ENCODE results near the gene IQSEC2. TPM values are rescaled to one million over a fixed set of nuclear protein-coding genes. Genes with fewer than 3 reads are reported as not detected.

IQSEC2 gene
- total and polyA plus RNA-seq, 2 donors (not counting 1 experiment from before 2014, with no cell fraction given), result 0.58 to 0.94 TPM

DNA sequence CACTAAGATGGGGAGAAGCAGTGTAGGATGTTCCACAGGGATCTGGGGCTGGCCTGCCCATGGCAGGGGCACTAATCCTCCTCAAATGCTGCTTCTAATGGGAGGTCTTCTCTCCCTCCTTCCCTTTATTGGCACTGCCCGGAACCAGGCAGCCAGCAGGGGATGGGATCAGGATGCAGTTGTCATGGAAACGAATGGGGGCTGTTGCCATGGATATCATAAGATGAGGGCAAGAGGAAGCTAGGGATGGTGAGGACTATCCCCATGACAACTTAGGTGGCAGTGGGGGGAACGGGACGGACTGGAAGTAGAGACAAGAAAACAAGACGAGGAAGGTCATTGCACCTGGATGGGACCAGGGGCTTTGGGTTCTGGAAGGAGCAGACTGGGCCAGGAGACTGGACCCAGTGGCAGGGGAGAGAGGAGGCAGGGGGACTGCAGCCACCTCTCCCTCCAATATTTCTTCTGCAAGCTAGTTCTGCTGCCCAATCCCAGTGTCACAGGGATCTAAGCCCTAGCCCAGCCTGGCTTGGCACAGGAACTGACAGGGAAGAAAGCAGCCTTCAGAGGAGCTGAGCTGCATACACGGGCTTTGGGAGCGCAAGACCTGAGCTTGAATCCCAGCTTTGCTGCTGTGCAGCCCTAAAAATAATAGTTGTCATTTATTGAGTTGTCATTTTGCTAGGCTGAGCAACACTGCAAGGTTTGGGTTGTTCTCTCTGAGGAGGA, 19.0 kb downstream of the IQSEC2 start:
- no peak overlapping the region for H2AFZ ChIP-seq (ENCODE audit: insufficient read depth, low read depth, low read length, poor library complexity, severe bottlenecking)
- Mint-ChIP-seq H3K4me3 (no peak overlapping the region), H3K27ac (no peak overlapping the region), H3K9me3 (ENCODE audit: insufficient read depth) (no peaks in the 10 kb centered on the region), H3K27me3 (peaks cover 17% of the 10 kb centered on the region), H3K4me1 (peaks cover 6% of the 10 kb centered on the region)
- no peaks in the 10 kb centered on the region for H3K79me2 ChIP-seq (ENCODE audit: control insufficient read depth, insufficient read depth, low read length)
- H3K4me2 ChIP-seq (replicated peaks; ENCODE audit: low read depth, low read length, poor library complexity, severe bottlenecking), result no peak overlapping the region
- H3K27me3 ChIP-seq (replicated peaks in 1 of 4; ENCODE audit: control extremely low read depth in 1 of 4, control insufficient read depth in 3 of 4, insufficient read depth in 4 of 4, low read length in 3 of 4), result no peaks in the 10 kb centered on the region
- H3K9me3 ChIP-seq (ENCODE audit: control extremely low read depth in 1 of 3, control insufficient read depth in 2 of 3, insufficient read depth in 1 of 3, low read length in 2 of 3), result no peaks in the 10 kb centered on the region
- DNase-seq (no peak), ATAC-seq (ENCODE audit: low read depth) (no peak)
- intact Hi-C loops (cut with micrococcal nuclease), result no loop called here
- no peak overlapping the region for H3K27ac ChIP-seq (ENCODE audit: low read length in 2 of 2)
- POLR2A ChIA-PET, result no interaction called here
- CTCF ChIA-PET, result no interaction called here
- WGBS (ENCODE audit: insufficient coverage), result 100% methylated on average over 2 of the region's 7 CpGs
- TF ChIP-seq, protein P1, sequence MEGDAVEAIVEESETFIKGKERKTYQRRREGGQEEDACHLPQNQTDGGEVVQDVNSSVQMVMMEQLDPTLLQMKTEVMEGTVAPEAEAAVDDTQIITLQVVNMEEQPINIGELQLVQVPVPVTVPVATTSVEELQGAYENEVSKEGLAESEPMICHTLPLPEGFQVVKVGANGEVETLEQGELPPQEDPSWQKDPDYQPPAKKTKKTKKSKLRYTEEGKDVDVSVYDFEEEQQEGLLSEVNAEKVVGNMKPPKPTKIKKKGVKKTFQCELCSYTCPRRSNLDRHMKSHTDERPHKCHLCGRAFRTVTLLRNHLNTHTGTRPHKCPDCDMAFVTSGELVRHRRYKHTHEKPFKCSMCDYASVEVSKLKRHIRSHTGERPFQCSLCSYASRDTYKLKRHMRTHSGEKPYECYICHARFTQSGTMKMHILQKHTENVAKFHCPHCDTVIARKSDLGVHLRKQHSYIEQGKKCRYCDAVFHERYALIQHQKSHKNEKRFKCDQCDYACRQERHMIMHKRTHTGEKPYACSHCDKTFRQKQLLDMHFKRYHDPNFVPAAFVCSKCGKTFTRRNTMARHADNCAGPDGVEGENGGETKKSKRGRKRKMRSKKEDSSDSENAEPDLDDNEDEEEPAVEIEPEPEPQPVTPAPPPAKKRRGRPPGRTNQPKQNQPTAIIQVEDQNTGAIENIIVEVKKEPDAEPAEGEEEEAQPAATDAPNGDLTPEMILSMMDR (IDR thresholded peaks at IDR 0.05), result no peak
- no peak for TF ChIP-seq EZH2 (IDR thresholded peaks at IDR 0.05; ENCODE audit: borderline replicate concordance, insufficient read depth, low read depth, low read length, poor library complexity, severe bottlenecking)
- H3K4me3 ChIP-seq (ENCODE audit: control extremely low read depth in 1 of 5, extremely low read depth in 1 of 5, insufficient read depth in 1 of 5, low read depth in 2 of 5, low read length in 4 of 5), result no peak overlapping the region
- no peaks in the 10 kb centered on the region for H3K4me1 ChIP-seq (ENCODE audit: control insufficient read depth in 2 of 2, insufficient read depth in 2 of 2, low read length in 2 of 2)
- no peaks in the 10 kb centered on the region for H4K20me1 ChIP-seq (ENCODE audit: control insufficient read depth, insufficient read depth, low read length, poor library complexity, severe bottlenecking)
- no peak overlapping the region for H3K9ac ChIP-seq (ENCODE audit: low read length)
- H3K36me3 ChIP-seq (replicated peaks in 1 of 2; ENCODE audit: control extremely low read depth in 1 of 2, control insufficient read depth in 1 of 2, extremely low read depth in 1 of 2, insufficient read depth in 2 of 2, low read length in 1 of 2), result no peaks in the 10 kb centered on the region

- CTCF ChIA-PET, result no interaction called here
- Histone ChIP-seq H3K4me3 (ENCODE audit: control extremely low read depth in 1 of 5, extremely low read depth in 1 of 5, insufficient read depth in 1 of 5, low read depth in 2 of 5, low read length in 4 of 5) (no peak overlapping the region), H3K4me1 (ENCODE audit: control insufficient read depth in 2 of 2, insufficient read depth in 2 of 2, low read length in 2 of 2) (no peaks in the 10 kb centered on the region), H3K79me2 (ENCODE audit: control insufficient read depth, insufficient read depth, low read length) (no peaks in the 10 kb centered on the region), H3K27ac (ENCODE audit: low read length in 2 of 2) (no peak overlapping the region), H3K4me2 (replicated peaks; ENCODE audit: low read depth, low read length, poor library complexity, severe bottlenecking) (no peak overlapping the region), H3K9me3 (ENCODE audit: control extremely low read depth in 1 of 3, control insufficient read depth in 2 of 3, insufficient read depth in 1 of 3, low read length in 2 of 3) (no peaks in the 10 kb centered on the region), H3K9ac (ENCODE audit: low read length) (no peak overlapping the region), H3K36me3 (replicated peaks in 1 of 2; ENCODE audit: control extremely low read depth in 1 of 2, control insufficient read depth in 1 of 2, extremely low read depth in 1 of 2, insufficient read depth in 2 of 2, low read length in 1 of 2) (no peaks in the 10 kb centered on the region), H2AFZ (ENCODE audit: insufficient read depth, low read depth, low read length, poor library complexity, severe bottlenecking) (no peak overlapping the region), H3K27me3 (replicated peaks in 1 of 4; ENCODE audit: control extremely low read depth in 1 of 4, control insufficient read depth in 3 of 4, insufficient read depth in 4 of 4, low read length in 3 of 4) (no peaks in the 10 kb centered on the region), H4K20me1 (ENCODE audit: control insufficient read depth, insufficient read depth, low read length, poor library complexity, severe bottlenecking) (no peaks in the 10 kb centered on the region)
- Mint-ChIP-seq H3K27me3 (peaks cover 18% of the 10 kb centered on the region), H3K9me3 (ENCODE audit: insufficient read depth) (no peaks in the 10 kb centered on the region), H3K4me1 (peaks cover 6% of the 10 kb centered on the region), H3K27ac (no peak overlapping the region), H3K4me3 (no peak overlapping the region)
- DNase-seq (no peak), ATAC-seq (ENCODE audit: low read depth) (no peak)
- intact Hi-C loops (cut with micrococcal nuclease), result no loop called here
- WGBS (ENCODE audit: insufficient coverage), result 40% methylated on average over 1 of the region's 7 CpGs
- no peak for TF ChIP-seq EZH2 (IDR thresholded peaks at IDR 0.05; ENCODE audit: borderline replicate concordance, insufficient read depth, low read depth, low read length, poor library complexity, severe bottlenecking)
- TF ChIP-seq, protein P1 (IDR thresholded peaks at IDR 0.05), result no peak
- POLR2A ChIA-PET, result no interaction called here
Measured at GRCh38 chrX:53261355-53261972, 19.9 kb downstream of the IQSEC2 start.
